ENCODE measurements around the gene SELENON. TPM values are rescaled to one million over a fixed set of nuclear protein-coding genes. Genes with fewer than 3 reads are reported as not detected.
A peak's percentile ranks its signal among the peaks of the same experiment; 100 is the strongest.

Gene SELENON
- total and polyA plus RNA-seq, 3 donors from 2014 or later = 17.2 to 30.7 (median 29.8) TPM

DNA sequence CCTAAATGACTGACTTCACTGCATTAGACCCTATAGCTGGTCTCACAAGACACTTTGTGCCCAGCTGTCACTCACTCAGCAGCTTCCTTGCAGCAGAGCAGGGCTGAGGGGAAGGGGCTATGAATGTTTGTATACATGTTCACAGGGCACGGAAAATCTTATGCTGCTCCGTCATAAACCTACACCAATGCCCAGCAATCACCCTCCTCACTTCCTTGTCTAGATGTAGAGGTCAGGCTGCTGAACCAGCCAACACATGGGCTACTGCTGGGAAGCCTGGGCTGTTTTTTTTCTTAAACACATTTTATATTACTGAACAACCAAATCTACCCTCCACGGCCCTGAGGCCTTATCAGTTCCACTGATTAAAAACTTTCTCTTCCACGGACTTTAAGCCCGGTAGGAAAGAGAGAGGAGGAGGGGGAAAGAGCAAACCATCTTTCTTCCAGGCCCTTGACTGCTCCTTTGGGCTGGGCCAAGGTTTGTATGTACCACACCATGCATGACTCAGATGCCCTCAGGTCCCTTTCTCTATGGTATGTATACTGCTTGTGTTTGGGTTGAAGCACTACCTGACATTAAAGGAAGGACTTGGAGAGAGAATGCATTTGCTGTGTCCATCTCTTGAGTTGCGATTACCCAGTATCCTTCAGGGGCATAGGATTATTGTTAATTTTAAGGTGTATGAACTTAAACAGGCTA lies 32.5 kb downstream of the SELENON start:
- no peak overlapping the region for H3K4me3 ChIP-seq
- no peaks in the 10 kb centered on the region for H3K27me3 ChIP-seq
- H3K4me1 ChIP-seq = peaks cover 27% of the 10 kb centered on the region
- DNase-seq = no peak
- TF ChIP-seq POLR2A (IDR thresholded peaks at IDR 0.05) = no peak
- TF ChIP-seq, protein P1, sequence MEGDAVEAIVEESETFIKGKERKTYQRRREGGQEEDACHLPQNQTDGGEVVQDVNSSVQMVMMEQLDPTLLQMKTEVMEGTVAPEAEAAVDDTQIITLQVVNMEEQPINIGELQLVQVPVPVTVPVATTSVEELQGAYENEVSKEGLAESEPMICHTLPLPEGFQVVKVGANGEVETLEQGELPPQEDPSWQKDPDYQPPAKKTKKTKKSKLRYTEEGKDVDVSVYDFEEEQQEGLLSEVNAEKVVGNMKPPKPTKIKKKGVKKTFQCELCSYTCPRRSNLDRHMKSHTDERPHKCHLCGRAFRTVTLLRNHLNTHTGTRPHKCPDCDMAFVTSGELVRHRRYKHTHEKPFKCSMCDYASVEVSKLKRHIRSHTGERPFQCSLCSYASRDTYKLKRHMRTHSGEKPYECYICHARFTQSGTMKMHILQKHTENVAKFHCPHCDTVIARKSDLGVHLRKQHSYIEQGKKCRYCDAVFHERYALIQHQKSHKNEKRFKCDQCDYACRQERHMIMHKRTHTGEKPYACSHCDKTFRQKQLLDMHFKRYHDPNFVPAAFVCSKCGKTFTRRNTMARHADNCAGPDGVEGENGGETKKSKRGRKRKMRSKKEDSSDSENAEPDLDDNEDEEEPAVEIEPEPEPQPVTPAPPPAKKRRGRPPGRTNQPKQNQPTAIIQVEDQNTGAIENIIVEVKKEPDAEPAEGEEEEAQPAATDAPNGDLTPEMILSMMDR (IDR thresholded peaks at IDR 0.05) = no peak
- H3K36me3 ChIP-seq (ENCODE audit: low read depth, missing control alignments) = no peaks in the 10 kb centered on the region
- no peak overlapping the region for H3K27ac ChIP-seq
- H3K9me3 ChIP-seq = no peaks in the 10 kb centered on the region
- WGBS, 2 donors = 69 to 90% methylated on average over 6 of the region's 6 CpGs
- intact Hi-C loops (cut with DNase I; ENCODE audit: low total_unique reads) = no loop called here

DNA sequence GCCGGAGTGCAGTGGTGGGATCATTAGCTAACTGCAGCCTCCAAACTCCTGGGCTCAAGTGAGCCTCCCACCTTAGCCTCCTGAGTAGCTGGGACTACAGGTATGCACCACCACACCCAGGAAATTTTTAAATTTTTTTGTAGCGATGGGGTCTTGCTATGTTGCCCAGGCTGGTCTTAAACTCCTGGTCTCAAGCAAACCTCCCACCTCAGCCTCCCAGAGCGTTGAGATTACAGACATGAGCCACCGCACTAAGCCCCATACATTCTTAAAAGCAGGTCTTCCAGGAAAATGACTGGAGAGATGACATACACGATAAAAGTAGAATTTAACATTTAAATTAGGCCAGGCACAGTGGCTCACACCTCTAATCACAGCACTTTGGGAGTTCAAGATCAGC lies 33.2 kb downstream of the SELENON start:
- intact Hi-C loops (cut with DNase I; ENCODE audit: low total_unique reads) = no loop called here
- Histone ChIP-seq H3K4me1 (peaks cover 29% of the 10 kb centered on the region), H3K9me3 (no peaks in the 10 kb centered on the region), H3K4me3 (no peak overlapping the region), H3K27me3 (no peaks in the 10 kb centered on the region), H3K36me3 (ENCODE audit: low read depth, missing control alignments) (no peaks in the 10 kb centered on the region), H3K27ac (no peak overlapping the region)
- DNase-seq = no peak
- WGBS, 2 donors = 96% methylated on average over 5 of the region's 5 CpGs
- TF ChIP-seq POLR2A (IDR thresholded peaks at IDR 0.05) = no peak
- TF ChIP-seq, protein P1 (IDR thresholded peaks at IDR 0.05) = no peak

DNA sequence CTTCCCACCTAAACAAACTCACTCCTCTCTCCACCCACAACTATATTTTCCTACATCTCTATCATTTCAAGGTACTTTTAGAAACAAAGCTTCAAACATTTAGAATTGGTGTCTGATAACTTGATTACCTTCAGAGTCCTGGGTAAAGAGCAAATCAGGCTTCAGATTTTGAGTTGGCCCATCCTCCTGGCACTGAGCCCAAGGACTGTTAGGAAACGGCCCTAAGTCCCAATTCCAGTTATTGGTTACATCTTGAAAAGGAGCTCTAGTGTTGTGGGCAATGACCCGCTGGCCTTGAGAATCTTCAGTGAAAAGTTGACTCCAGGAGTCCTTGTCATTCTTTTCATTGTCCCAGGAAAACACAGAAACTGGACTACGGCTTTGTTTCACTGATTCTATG lies 34.9 kb downstream of the SELENON start:
- Histone ChIP-seq H3K4me3 (no peak overlapping the region), H3K27me3 (no peaks in the 10 kb centered on the region), H3K4me1 (peaks cover 29% of the 10 kb centered on the region), H3K27ac (peak overlapping the region in 1 of 2 donors; percentile 12), H3K9me3 (no peaks in the 10 kb centered on the region), H3K36me3 (ENCODE audit: low read depth, missing control alignments) (no peaks in the 10 kb centered on the region)
- WGBS, 2 donors = 42 to 55% methylated on average over 3 of the region's 3 CpGs
- peak; percentile 71 for DNase-seq
- no peak for TF ChIP-seq POLR2A (IDR thresholded peaks at IDR 0.05)
- TF ChIP-seq, protein P1 (IDR thresholded peaks at IDR 0.05) = no peak
- intact Hi-C loops (cut with DNase I; ENCODE audit: low total_unique reads) = no loop called here

DNA sequence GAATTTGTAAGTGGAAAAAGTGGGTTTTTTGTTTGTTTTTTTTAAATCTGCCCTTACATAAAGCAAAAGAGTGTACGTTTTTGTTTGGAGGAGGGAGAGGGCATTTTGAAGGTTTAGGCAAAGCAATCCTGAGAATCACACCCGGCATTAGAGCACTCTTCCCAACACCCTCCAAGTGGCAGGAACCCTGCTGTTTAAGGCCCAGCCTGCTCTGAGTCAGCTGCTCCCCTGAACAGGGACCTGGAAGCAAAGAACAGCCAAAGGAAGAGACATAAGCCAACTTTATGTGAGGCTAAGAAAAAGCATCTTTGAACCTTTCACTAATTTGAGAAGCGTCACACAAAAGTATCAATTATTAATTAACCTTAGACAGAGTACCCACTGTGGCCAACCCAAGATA lies 36.7 kb downstream of the SELENON start:
- intact Hi-C loops (cut with DNase I; ENCODE audit: low total_unique reads) = no loop called here
- TF ChIP-seq, protein P1 (IDR thresholded peaks at IDR 0.05) = no peak
- TF ChIP-seq POLR2A (IDR thresholded peaks at IDR 0.05) = no peak
- peaks cover 29% of the 10 kb centered on the region for H3K4me1 ChIP-seq
- peak overlapping the region in 1 of 2 donors; percentile 38 for H3K27ac ChIP-seq
- H3K9me3 ChIP-seq = no peaks in the 10 kb centered on the region
- H3K27me3 ChIP-seq = no peaks in the 10 kb centered on the region
- 35 to 48% methylated on average over 3 of the region's 3 CpGs for WGBS, 2 donors
- H3K4me3 ChIP-seq = no peak overlapping the region
- no peak for DNase-seq
- no peaks in the 10 kb centered on the region for H3K36me3 ChIP-seq (ENCODE audit: low read depth, missing control alignments)
